ENCODE results near the gene FGGY. TPM values are rescaled to one million over a fixed set of nuclear protein-coding genes. Genes with fewer than 3 reads are reported as not detected.

FGGY gene
- total RNA-seq, 1 donor from 2014 or later, result 32.5 TPM

DNA sequence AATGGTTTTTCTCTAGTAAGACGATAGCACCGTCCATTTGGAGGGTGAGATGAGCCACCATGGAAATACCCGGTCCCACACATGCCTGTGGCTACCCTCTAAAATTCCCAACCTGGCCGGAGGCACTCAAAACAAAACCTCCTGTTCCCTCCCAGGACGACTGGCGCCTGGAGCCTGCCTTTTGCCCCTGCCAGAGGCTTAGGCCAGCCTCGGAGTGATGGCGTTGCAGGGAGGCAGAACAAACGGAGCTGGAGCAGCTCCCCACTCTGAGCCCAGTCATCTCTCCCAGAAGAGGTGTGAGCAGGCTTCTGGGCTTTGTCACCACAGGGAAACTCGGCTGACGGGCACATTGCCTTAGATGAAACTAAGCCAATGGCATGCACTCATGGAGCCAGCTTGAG, 304.1 kb downstream of the FGGY start:
- Histone ChIP-seq H3K4me3 (no peak overlapping the region), H3K9ac (no peak overlapping the region), H4K20me1 (ENCODE audit: low read depth) (no peaks in the 10 kb centered on the region), H3K4me2 (no peak overlapping the region), H2AFZ (replicated peaks) (no peak overlapping the region), H3K79me2 (ENCODE audit: low read depth) (no peaks in the 10 kb centered on the region), H3K36me3 (no peaks in the 10 kb centered on the region), H3K27ac (no peak overlapping the region), H3F3A (ENCODE audit: low read depth) (no peaks in the 10 kb centered on the region), H3K4me1 (peaks cover 16% of the 10 kb centered on the region), H3K9me3 (ENCODE audit: low read depth) (no peaks in the 10 kb centered on the region), H3K27me3 (no peaks in the 10 kb centered on the region)
- Mint-ChIP-seq H3K27me3 (ENCODE audit: insufficient read depth, low read depth) (no peaks in the 10 kb centered on the region), H3K36me3 (no peaks in the 10 kb centered on the region), H3K4me3 (no peak overlapping the region), H3K27ac (no peak overlapping the region), H3K9me3 (no peaks in the 10 kb centered on the region), H3K4me1 (peaks cover 10% of the 10 kb centered on the region)
- no peak for TF ChIP-seq EZH2phosphoT487 (IDR thresholded peaks at IDR 0.05)
- TF ChIP-seq CTCF (IDR thresholded peaks at IDR 0.05), result no peak
- TF ChIP-seq EZH2 (IDR thresholded peaks at IDR 0.05), result no peak
- no peak for DNase-seq (ENCODE audit: low spot score)

- Mint-ChIP-seq H3K27me3 (ENCODE audit: insufficient read depth, low read depth) (no peaks in the 10 kb centered on the region), H3K4me1 (peaks cover 6% of the 10 kb centered on the region)
Measured at GRCh38 chr1:59601811-59602210, 304.9 kb downstream of the FGGY start.

GRCh38 chr1:59604191-59604590, 307.3 kb downstream of the FGGY start:
- Mint-ChIP-seq H3K27ac (no peak overlapping the region), H3K4me1 (no peaks in the 10 kb centered on the region), H3K4me3 (no peak overlapping the region), H3K27me3 (ENCODE audit: insufficient read depth, low read depth) (no peaks in the 10 kb centered on the region), H3K9me3 (peaks cover 1% of the 10 kb centered on the region), H3K36me3 (peaks cover 7% of the 10 kb centered on the region)
- peak overlapping the region; percentile 7 for H3K4me2 ChIP-seq
- no peak for TF ChIP-seq EZH2phosphoT487 (IDR thresholded peaks at IDR 0.05)
- no peak for TF ChIP-seq EZH2 (IDR thresholded peaks at IDR 0.05)
- no peak for TF ChIP-seq CTCF (IDR thresholded peaks at IDR 0.05)
- no peak overlapping the region for H3K9ac ChIP-seq
- no peaks in the 10 kb centered on the region for H3F3A ChIP-seq (ENCODE audit: low read depth)
- peaks cover 7% of the 10 kb centered on the region for H3K4me1 ChIP-seq
- peak; percentile 8 for DNase-seq (ENCODE audit: low spot score)
- H3K4me3 ChIP-seq, result no peak overlapping the region
- no peaks in the 10 kb centered on the region for H3K36me3 ChIP-seq
- no peaks in the 10 kb centered on the region for H4K20me1 ChIP-seq (ENCODE audit: low read depth)
- H3K79me2 ChIP-seq (ENCODE audit: low read depth), result no peaks in the 10 kb centered on the region
- no peak overlapping the region for H3K27ac ChIP-seq
- H3K9me3 ChIP-seq (ENCODE audit: low read depth), result no peaks in the 10 kb centered on the region
- no peaks in the 10 kb centered on the region for H3K27me3 ChIP-seq
- H2AFZ ChIP-seq (replicated peaks), result no peak overlapping the region

More at GRCh38 chr1:59601811-59602210, 304.9 kb downstream of the FGGY start:
- no peaks in the 10 kb centered on the region for H3K79me2 ChIP-seq (ENCODE audit: low read depth)
- H3K27ac Mint-ChIP-seq, result no peak overlapping the region
- H3K4me2 ChIP-seq, result no peak overlapping the region
- no peak overlapping the region for H2AFZ ChIP-seq (replicated peaks)
- H3K27me3 ChIP-seq, result no peaks in the 10 kb centered on the region
- peaks cover 8% of the 10 kb centered on the region for H3K4me1 ChIP-seq
- TF ChIP-seq EZH2phosphoT487 (IDR thresholded peaks at IDR 0.05), result no peak
- no peak for TF ChIP-seq CTCF (IDR thresholded peaks at IDR 0.05)
- TF ChIP-seq EZH2 (IDR thresholded peaks at IDR 0.05), result no peak
- no peaks in the 10 kb centered on the region for H3F3A ChIP-seq (ENCODE audit: low read depth)
- DNase-seq (ENCODE audit: low spot score), result no peak
- no peak overlapping the region for H3K27ac ChIP-seq
- no peaks in the 10 kb centered on the region for H3K36me3 ChIP-seq
- no peak overlapping the region for H3K4me3 Mint-ChIP-seq
- no peaks in the 10 kb centered on the region for H4K20me1 ChIP-seq (ENCODE audit: low read depth)
- no peaks in the 10 kb centered on the region for H3K9me3 ChIP-seq (ENCODE audit: low read depth)
- no peaks in the 10 kb centered on the region for H3K36me3 Mint-ChIP-seq
- H3K4me3 ChIP-seq, result no peak overlapping the region
- H3K9me3 Mint-ChIP-seq, result no peaks in the 10 kb centered on the region
- no peak overlapping the region for H3K9ac ChIP-seq

Measured in neural progenitor cell (in vitro differentiated cells).